ENCODE data around the gene MTRR.

MTRR gene

GRCh38 chr5:7868773-7869473 lies at the start of gene MTRR, which contains the start of gene FASTKD3:
Gene MTRR (plus strand): TSS chr5:7869148. CDS start chr5:7870795, 1,647 bp downstream.
Gene FASTKD3 (minus strand): TSS chr5:7869031. CDS start chr5:7868083, 948 bp downstream.
- peak; percentile 84 for DNase-seq (ENCODE audit: low read depth)

GRCh38 chr5:7822449-7822848 lies 46.5 kb upstream of the MTRR start:
- no peak for DNase-seq (ENCODE audit: low read depth)

GRCh38 chr5:7823594-7823993 lies 45.4 kb upstream of the MTRR start:
- DNase-seq (ENCODE audit: low read depth): no peak

- DNase-seq (ENCODE audit: low read depth): no peak
Observed at GRCh38 chr5:7824995-7825394, 44.0 kb upstream of the MTRR start.

GRCh38 chr5:7825630-7826029 lies 43.3 kb upstream of the MTRR start:
- DNase-seq (ENCODE audit: low read depth): no peak

GRCh38 chr5:7827610-7828009 lies 41.3 kb upstream of the MTRR start:
- DNase-seq (ENCODE audit: low read depth): no peak

GRCh38 chr5:7828269-7828668 lies 40.7 kb upstream of the MTRR start:
- no peak for DNase-seq (ENCODE audit: low read depth)

- DNase-seq (ENCODE audit: low read depth): no peak
Observed at GRCh38 chr5:7834982-7835381, 34.0 kb upstream of the MTRR start.

- no peak for DNase-seq (ENCODE audit: low read depth)
Observed at GRCh38 chr5:7837403-7837802, 31.5 kb upstream of the MTRR start.

- no peak for DNase-seq (ENCODE audit: low read depth)
Observed at GRCh38 chr5:7842531-7842930, 26.4 kb upstream of the MTRR start.

GRCh38 chr5:7844901-7845300 lies 24.0 kb upstream of the MTRR start:
- no peak for DNase-seq (ENCODE audit: low read depth)

GRCh38 chr5:7845557-7845956 lies 23.4 kb upstream of the MTRR start:
- DNase-seq (ENCODE audit: low read depth): no peak

GRCh38 chr5:7846327-7846726 lies 22.6 kb upstream of the MTRR start:
- DNase-seq (ENCODE audit: low read depth): no peak

- DNase-seq (ENCODE audit: low read depth): no peak
Observed at GRCh38 chr5:7848296-7848695, 20.7 kb upstream of the MTRR start.

GRCh38 chr5:7849681-7850394 lies 19.1 kb upstream of the MTRR start:
- no peak for DNase-seq (ENCODE audit: low read depth)

GRCh38 chr5:7850395-7851239 lies 18.3 kb upstream of the MTRR start, which contains the start of gene CFAP90:
Gene CFAP90 (minus strand): TSS chr5:7851133. CDS start chr5:7851021, 112 bp downstream.
- no peak for DNase-seq (ENCODE audit: low read depth)

- no peak for DNase-seq (ENCODE audit: low read depth)
Observed at GRCh38 chr5:7851240-7851592, 17.7 kb upstream of the MTRR start.

GRCh38 chr5:7851617-7852289 lies 17.2 kb upstream of the MTRR start:
- DNase-seq (ENCODE audit: low read depth): no peak

- DNase-seq (ENCODE audit: low read depth): no peak
Observed at GRCh38 chr5:7852542-7852941, 16.4 kb upstream of the MTRR start.

GRCh38 chr5:7852988-7853387 lies 16.0 kb upstream of the MTRR start:
- DNase-seq (ENCODE audit: low read depth): no peak

- DNase-seq (ENCODE audit: low read depth): no peak
Observed at GRCh38 chr5:7855611-7856010, 13.3 kb upstream of the MTRR start.

GRCh38 chr5:7856855-7857254 lies 12.1 kb upstream of the MTRR start:
- no peak for DNase-seq (ENCODE audit: low read depth)
